GM18870 (cell line): ENCODE data around the gene LRRC23.

Experiments used
- ATAC-seq: cut with Tn5 transposase; IDR thresholded peaks from one replicate; pipeline ENCODE4 v1.9.1; 2021; ENCODE audit warnings: moderate library complexity; ENCODE audit not compliant: unreplicated experiment

LRRC23 gene

GRCh38 chr12:6955108-6956020, 50.7 kb downstream of the LRRC23 start:
- ATAC-seq, result no peak

- no peak for ATAC-seq
These were observed 51.6 kb downstream of the LRRC23 start for GRCh38 chr12:6956021-6956727.

- no peak for ATAC-seq
These were observed 52.6 kb downstream of the LRRC23 start for GRCh38 chr12:6957151-6957701.

GRCh38 chr12:6957741-6958608, 53.4 kb downstream of the LRRC23 start:
- ATAC-seq, result no peak

- ATAC-seq, result peak; percentile 3
These were observed 54.0 kb downstream of the LRRC23 start for GRCh38 chr12:6958609-6959057.

GRCh38 chr12:6959058-6959804, 54.6 kb downstream of the LRRC23 start:
- ATAC-seq, result peak; percentile 46

- ATAC-seq, result no peak
These were observed 55.4 kb downstream of the LRRC23 start for GRCh38 chr12:6959805-6960592.

GRCh38 chr12:6960593-6961277, 56.1 kb downstream of the LRRC23 start:
- no peak for ATAC-seq

- no peak for ATAC-seq
These were observed 56.7 kb downstream of the LRRC23 start for GRCh38 chr12:6961278-6961694.

- no peak for ATAC-seq
These were observed 57.2 kb downstream of the LRRC23 start for GRCh38 chr12:6961695-6962284.

- no peak for ATAC-seq
These were observed 57.8 kb downstream of the LRRC23 start for GRCh38 chr12:6962285-6963015.

- no peak for ATAC-seq
These were observed 58.6 kb downstream of the LRRC23 start for GRCh38 chr12:6963016-6963731.
